HL-60 (cell line): ENCODE data around the gene DTD2.

Experiments used
- GABPA ChIP-seq: IDR thresholded peaks from 2 replicates; pipeline ENCODE4 v1.6.1; 2012; ENCODE audit warnings: low read depth
- POLR2AphosphoS5 ChIP-seq: IDR thresholded peaks from 2 replicates; pipeline ENCODE4 v1.6.1; 2012; ENCODE audit warnings: low read depth
- SPI1 ChIP-seq: IDR thresholded peaks from 2 replicates; pipeline ENCODE4 v1.6.1; 2012; ENCODE audit warnings: low read depth, mild to moderate bottlenecking, borderline replicate concordance
- TF ChIP-seq, protein P1 (sequence below): IDR thresholded peaks from one replicate; pipeline ENCODE4 v1.5.1; 2011; ENCODE audit warnings: low read length, control low read depth, inconsistent platforms; ENCODE audit not compliant: insufficient read depth
- TF ChIP-seq, protein P2 (sequence below): IDR thresholded peaks from 2 replicates; pipeline ENCODE4 v1.6.1; 2012; ENCODE audit warnings: low read depth; ENCODE audit not compliant: insufficient replicate concordance

GRCh38 chr14:31405106-31405505 is 52.2 kb downstream of the DTD2 start:
- TF ChIP-seq, protein P1, sequence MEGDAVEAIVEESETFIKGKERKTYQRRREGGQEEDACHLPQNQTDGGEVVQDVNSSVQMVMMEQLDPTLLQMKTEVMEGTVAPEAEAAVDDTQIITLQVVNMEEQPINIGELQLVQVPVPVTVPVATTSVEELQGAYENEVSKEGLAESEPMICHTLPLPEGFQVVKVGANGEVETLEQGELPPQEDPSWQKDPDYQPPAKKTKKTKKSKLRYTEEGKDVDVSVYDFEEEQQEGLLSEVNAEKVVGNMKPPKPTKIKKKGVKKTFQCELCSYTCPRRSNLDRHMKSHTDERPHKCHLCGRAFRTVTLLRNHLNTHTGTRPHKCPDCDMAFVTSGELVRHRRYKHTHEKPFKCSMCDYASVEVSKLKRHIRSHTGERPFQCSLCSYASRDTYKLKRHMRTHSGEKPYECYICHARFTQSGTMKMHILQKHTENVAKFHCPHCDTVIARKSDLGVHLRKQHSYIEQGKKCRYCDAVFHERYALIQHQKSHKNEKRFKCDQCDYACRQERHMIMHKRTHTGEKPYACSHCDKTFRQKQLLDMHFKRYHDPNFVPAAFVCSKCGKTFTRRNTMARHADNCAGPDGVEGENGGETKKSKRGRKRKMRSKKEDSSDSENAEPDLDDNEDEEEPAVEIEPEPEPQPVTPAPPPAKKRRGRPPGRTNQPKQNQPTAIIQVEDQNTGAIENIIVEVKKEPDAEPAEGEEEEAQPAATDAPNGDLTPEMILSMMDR, result no peak
- TF ChIP-seq POLR2AphosphoS5, result no peak
- TF ChIP-seq, protein P2, sequence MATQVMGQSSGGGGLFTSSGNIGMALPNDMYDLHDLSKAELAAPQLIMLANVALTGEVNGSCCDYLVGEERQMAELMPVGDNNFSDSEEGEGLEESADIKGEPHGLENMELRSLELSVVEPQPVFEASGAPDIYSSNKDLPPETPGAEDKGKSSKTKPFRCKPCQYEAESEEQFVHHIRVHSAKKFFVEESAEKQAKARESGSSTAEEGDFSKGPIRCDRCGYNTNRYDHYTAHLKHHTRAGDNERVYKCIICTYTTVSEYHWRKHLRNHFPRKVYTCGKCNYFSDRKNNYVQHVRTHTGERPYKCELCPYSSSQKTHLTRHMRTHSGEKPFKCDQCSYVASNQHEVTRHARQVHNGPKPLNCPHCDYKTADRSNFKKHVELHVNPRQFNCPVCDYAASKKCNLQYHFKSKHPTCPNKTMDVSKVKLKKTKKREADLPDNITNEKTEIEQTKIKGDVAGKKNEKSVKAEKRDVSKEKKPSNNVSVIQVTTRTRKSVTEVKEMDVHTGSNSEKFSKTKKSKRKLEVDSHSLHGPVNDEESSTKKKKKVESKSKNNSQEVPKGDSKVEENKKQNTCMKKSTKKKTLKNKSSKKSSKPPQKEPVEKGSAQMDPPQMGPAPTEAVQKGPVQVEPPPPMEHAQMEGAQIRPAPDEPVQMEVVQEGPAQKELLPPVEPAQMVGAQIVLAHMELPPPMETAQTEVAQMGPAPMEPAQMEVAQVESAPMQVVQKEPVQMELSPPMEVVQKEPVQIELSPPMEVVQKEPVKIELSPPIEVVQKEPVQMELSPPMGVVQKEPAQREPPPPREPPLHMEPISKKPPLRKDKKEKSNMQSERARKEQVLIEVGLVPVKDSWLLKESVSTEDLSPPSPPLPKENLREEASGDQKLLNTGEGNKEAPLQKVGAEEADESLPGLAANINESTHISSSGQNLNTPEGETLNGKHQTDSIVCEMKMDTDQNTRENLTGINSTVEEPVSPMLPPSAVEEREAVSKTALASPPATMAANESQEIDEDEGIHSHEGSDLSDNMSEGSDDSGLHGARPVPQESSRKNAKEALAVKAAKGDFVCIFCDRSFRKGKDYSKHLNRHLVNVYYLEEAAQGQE, result no peak
- TF ChIP-seq GABPA, result no peak
- TF ChIP-seq SPI1, result no peak
